NCI-H510A (cell line): ENCODE results near the gene TRIM17.

Experiments used
- DNase-seq: peaks from one replicate; lab custom pipeline; 2025; lab: John Stamatoyannopoulos, UW

TRIM17 gene

GRCh38 chr1:228378873-228379460, 37.7 kb downstream of the TRIM17 start:
- DNase-seq: no peak

- peak; percentile 75 for DNase-seq
Observed at GRCh38 chr1:228378090-228378872, 38.4 kb downstream of the TRIM17 start.

- DNase-seq: no peak
Observed at GRCh38 chr1:228377664-228378089, 39.0 kb downstream of the TRIM17 start.

- no peak for DNase-seq
Observed at GRCh38 chr1:228376651-228377631, 39.7 kb downstream of the TRIM17 start.

GRCh38 chr1:228376262-228376628, 40.4 kb downstream of the TRIM17 start:
- no peak for DNase-seq

- no peak for DNase-seq
Observed at GRCh38 chr1:228375578-228376261, 40.9 kb downstream of the TRIM17 start.

GRCh38 chr1:228374711-228375577, 41.7 kb downstream of the TRIM17 start:
- DNase-seq: no peak

GRCh38 chr1:228373681-228374571, 42.7 kb downstream of the TRIM17 start:
- no peak for DNase-seq

- DNase-seq: no peak
Observed at GRCh38 chr1:228373004-228373680, 43.5 kb downstream of the TRIM17 start.

- DNase-seq: no peak
Observed at GRCh38 chr1:228372183-228373003, 44.3 kb downstream of the TRIM17 start.

GRCh38 chr1:228371741-228372182, 44.9 kb downstream of the TRIM17 start:
- no peak for DNase-seq

GRCh38 chr1:228370941-228371740, 45.5 kb downstream of the TRIM17 start:
- no peak for DNase-seq

- no peak for DNase-seq
Observed at GRCh38 chr1:228370439-228370940, 46.2 kb downstream of the TRIM17 start.

- DNase-seq: no peak
Observed at GRCh38 chr1:228369608-228370438, 46.8 kb downstream of the TRIM17 start.

- no peak for DNase-seq
Observed at GRCh38 chr1:228368801-228369607, 47.7 kb downstream of the TRIM17 start.
